Activated T-helper 1 cell treated with anti-CD3 and anti-CD28 coated beads, Interleukin-2, amount 50 U/mL, for 16 hours (primary cell): Measurements from ENCODE around the gene FAM181B.
"Not testable (repeated sequence)": the region's sequence is repeated elsewhere in the genome, so short reads cannot be mapped to it uniquely, and the experiment has no call there.

Source experiments
- DNase-seq, 2 donors: peaks; one replicate each; pipeline ENCODE4 v3.0.0-alpha.2; 2020; ENCODE audit warnings: low read depth in 1 of 2, low spot score in 1 of 2

Gene FAM181B

DNA sequence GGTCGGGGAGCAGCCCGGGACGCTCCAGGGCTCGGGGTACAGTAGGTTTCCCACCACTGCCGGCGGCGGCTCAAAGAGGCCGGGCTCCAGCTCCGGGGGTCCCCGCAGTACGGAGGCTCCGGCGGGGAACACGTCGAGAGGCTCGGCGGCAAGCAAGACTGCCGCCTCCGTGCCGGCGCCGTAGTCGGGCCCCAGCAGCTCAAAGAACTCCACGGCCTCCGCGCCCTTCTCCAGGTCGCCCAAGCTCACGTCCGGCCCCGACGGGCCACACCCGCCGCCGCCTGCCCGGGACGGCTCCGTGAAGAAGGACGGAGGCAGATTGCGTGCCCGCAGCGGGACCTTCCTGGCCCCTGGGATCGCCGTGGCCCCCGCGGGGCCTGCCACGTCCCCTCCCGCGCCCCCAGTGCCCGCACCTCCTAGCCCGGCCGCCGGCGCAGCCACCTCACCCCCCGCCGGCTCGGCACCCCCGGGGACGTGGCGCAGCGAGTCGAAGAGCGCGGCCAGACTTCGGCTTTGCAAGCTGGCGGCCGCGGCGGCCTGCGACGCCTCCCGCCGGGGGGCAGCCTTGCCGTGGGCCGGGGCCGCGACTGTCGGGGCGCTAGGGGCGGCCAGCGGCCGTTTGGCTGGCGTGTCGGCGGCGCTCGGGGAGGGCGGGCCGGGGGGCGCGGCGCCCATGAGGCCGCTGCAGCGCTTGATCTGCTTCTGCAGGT lies 775 bp downstream of the FAM181B start:
- no peak for DNase-seq

- no peak for DNase-seq
These were observed 1.3 kb downstream of the FAM181B start for GRCh38 chr11:82732348-82732733.

- DNase-seq, result no peak
These were observed 1.9 kb downstream of the FAM181B start for GRCh38 chr11:82731691-82732277.

DNA sequence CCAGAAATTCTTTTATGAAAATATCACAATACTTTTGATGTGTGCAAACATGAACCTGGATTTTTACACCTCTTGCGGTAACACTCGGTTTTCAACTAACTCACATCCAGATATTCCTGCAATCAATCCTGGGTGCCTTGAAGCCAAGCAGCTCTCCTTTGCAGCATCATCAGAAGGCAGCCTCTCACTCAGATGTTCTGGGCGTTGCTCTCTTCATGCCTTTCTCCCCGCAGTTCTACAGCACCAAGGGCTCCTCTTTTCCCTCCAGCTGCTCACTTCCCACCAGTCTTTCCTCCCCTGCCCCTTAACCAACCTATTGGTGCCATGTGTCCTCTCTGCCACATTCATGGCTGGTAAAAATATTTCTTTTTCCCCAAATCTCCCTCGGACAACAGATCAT lies 2.9 kb downstream of the FAM181B start:
- no peak for DNase-seq

DNA sequence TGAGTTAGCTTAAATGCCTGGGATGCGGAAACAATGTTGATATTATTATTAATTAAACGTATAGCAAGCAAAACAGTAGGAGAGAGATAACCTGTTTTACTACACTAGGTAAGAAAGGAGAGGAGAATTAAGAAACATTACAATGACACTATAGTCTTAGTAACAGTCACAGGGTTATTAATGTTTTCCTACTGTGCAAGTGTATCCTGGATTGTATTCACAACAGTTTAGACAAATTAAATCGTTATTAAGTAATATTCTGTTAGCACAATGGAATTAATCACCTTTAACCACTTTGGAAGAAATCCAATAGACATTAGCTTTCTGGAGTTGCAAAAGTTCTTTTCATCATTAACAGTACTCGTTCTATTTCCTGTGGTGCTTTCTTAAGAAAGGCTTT lies 3.4 kb downstream of the FAM181B start:
- DNase-seq, result no peak

- DNase-seq, result no peak
These were observed 9.6 kb downstream of the FAM181B start for GRCh38 chr11:82724026-82724425.

DNA sequence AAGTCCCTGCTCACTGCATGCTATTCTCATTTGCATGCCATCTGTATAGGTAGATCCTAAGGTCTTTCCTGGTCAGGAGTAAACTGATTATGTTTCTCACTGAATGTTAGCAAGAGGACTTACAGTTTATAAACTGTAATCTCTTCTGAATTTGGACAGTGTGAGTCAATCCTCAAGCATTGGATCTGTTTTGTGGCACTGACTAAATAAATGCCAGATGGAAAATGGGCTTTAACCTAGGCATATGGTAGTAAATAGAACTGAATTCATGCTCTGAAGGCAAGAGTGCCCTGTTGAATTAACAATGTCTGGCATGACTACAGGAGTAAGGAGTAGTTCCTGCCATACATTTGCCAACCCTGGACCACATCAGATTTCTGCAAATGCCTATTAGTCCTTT lies 11.4 kb downstream of the FAM181B start:
- DNase-seq, result no peak

- DNase-seq, result no peak
These were observed 13.2 kb downstream of the FAM181B start for GRCh38 chr11:82720267-82721065.

- no peak for DNase-seq
These were observed 14.1 kb downstream of the FAM181B start for GRCh38 chr11:82719361-82720105.

GRCh38 chr11:82718821-82719220 lies 14.8 kb downstream of the FAM181B start:
- DNase-seq, result no peak

DNA sequence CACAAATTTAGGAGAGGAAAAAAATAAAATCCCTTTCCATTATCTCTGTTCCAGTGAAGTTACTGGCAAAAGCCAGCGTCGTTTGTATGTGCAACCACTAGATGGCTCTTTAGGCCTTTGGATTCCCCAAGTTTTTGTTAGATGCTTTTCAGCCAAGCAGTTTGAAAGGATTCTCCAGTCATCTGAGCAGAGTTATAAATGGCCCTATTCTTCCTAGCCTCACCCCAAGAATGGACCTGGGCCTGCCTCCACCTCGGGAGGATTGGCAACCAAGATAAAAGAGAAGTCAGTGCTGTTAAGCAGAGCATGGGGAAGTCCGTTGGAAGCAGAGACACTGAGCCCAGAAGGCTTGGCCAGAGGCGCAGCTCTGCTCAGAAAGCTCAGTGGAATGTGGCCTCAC lies 15.4 kb downstream of the FAM181B start:
- no peak for DNase-seq

DNA sequence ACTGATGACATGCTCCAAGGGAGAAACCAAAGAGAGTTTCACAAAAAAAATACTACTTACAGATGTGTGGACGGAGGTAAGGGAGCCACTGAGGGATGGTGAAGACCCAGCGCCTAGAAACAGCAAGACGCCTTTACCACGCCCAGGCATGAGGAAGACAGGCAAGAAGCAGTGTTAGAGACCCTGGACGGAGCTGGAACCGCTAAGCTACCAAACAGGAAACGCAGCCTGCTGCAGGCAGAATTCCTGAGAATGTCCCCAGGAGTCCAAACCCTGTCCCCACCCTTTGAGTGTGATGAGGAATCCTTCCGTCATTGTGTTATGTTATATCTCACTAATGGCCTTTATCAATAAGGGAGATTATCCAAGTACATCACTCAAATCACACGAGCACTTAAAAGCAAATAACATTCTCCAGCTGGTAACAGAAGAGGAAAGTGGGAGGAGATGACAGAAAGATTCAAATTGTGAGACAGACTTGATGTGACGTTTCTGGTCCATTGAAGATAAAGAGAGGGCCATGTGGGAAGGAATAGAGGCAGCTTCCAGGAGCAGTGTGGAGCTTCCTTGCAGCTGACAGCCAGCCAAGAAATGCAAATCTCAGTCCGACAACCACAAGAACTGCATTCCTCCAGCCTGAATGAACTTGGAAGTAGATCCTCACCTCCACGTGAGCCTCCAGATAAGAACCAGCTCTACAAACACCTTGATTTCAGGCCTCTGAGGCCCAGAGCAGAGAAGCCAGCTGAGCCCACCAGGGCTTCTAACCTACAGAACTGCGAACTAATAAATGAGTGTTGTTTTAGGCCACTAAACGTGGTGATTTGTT lies 19.1 kb downstream of the FAM181B start:
- DNase-seq, result no peak

DNA sequence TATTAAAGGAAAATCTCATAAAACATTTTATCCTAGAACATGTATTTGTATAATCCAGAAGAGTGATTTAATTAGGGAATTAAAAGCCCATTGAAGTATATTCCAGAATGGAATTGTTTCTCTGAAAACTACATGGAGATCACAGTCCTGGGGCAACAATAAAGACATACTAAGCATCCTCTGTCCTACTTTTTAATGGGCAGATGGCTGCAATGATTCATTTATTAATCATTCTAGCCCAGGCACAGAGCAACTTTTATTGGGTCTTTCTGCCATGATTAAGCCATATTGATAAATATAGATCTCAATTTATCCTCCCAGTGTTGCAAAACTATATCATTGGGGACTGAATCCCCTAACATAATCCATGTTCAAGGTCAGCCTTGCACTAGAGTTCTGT lies 22.0 kb downstream of the FAM181B start:
- no peak for DNase-seq

DNA sequence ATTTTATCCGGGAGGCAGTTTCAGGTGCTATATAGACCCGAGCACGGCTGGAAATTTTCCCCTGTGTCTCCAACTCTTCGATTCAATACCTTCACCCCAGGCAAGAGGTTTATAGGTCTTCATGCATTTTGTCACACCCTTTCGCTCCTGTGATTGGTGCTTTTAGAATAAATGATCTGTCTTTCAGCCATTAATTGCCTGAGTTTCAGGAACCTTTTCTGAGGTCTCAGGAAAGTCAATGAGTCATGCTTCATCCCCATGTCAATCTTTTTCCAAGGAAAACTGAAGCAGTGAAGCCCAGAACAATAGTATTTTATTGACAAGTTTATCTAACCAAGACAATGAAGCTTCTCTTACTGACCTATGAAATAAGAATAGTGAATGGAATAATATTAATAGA lies 29.9 kb downstream of the FAM181B start:
- DNase-seq, result no peak

DNA sequence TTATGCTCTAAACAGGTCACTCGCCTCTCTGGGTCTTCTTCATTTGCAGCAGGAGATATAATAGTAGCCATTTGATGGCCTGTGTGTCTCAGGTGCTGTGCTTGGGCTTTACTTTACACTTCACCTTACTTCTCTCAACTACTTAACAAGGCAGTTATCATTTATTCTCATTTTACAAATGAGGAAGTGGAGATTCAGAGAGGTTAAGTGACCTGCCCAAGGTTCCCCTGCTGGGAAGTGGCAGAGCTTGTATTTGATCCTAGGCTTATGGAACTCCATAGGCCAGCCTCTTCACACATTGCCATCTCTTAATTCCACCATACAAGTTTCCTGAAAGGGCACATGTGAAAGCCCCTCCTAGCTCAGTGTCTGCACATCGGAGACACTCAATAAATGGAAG lies 30.4 kb downstream of the FAM181B start:
- DNase-seq, result no peak

- no peak for DNase-seq
These were observed 31.7 kb downstream of the FAM181B start for GRCh38 chr11:82701847-82702520.

- DNase-seq, result no peak
These were observed 34.9 kb downstream of the FAM181B start for GRCh38 chr11:82698576-82699352.

DNA sequence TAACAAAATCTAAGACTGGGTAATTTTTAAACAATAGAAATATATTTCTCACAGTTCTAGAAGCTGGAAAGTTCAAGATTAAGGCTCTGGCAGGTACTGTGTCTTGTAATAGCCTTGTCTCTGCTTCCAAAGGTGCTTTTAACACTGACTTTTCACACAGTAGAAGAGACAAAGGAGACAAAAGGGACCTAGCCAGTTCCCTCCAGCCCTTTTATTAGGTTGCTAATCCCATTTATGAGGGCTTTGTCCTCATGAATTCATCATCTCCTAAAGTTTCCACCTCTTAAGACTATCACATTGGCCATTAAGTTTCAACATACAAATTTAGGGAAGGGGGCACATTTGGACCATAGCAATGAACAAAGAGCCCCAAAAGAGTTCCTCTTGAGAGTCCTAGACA lies 40.7 kb downstream of the FAM181B start:
- no peak for DNase-seq

GRCh38 chr11:82689347-82689746 lies 44.3 kb downstream of the FAM181B start:
- DNase-seq, result not testable (repeated sequence)
